ENCODE measurements around the gene SLC35E1.

GRCh38 chr19:16566161-16566560 lies 6.1 kb downstream of the SLC35E1 start:
- TF ChIP-seq CTCF (IDR thresholded peaks at IDR 0.05) (no peak), ZBTB33 (IDR thresholded peaks at IDR 0.05; ENCODE audit: borderline replicate concordance, low read depth) (no peak), USF1 (IDR thresholded peaks at IDR 0.05; ENCODE audit: borderline replicate concordance, low read depth) (no peak), GABPA (IDR thresholded peaks at IDR 0.05; ENCODE audit: low read depth) (no peak)
